D721Med (cell line): Measurements from ENCODE around the gene SENP6.
A peak's percentile ranks its signal among the peaks of the same experiment; 100 is the strongest.

ENCODE experiments used
- DNase-seq: peaks from one replicate; pipeline ENCODE4 v3.0.0; 2011; ENCODE audit warnings: low spot score; ENCODE audit not compliant: insufficient read length
- FAIRE-seq: peaks from 2 replicates; lab custom pipeline; 2011; peaks lifted over from hg19 to GRCh38; lab: Jason Lieb, UNC
- CTCF ChIP-seq: IDR thresholded peaks from 2 replicates; pipeline ENCODE4 v1.5.1; 2012; ENCODE audit warnings: mild to moderate bottlenecking, control low read depth; ENCODE audit not compliant: insufficient read depth; ENCODE audit errors: missing control alignments

Gene SENP6

GRCh38 chr6:75619230-75619899, 17.7 kb downstream of the SENP6 start:
- DNase-seq (no peak), FAIRE-seq (no peak)
- TF ChIP-seq CTCF = no peak

DNA sequence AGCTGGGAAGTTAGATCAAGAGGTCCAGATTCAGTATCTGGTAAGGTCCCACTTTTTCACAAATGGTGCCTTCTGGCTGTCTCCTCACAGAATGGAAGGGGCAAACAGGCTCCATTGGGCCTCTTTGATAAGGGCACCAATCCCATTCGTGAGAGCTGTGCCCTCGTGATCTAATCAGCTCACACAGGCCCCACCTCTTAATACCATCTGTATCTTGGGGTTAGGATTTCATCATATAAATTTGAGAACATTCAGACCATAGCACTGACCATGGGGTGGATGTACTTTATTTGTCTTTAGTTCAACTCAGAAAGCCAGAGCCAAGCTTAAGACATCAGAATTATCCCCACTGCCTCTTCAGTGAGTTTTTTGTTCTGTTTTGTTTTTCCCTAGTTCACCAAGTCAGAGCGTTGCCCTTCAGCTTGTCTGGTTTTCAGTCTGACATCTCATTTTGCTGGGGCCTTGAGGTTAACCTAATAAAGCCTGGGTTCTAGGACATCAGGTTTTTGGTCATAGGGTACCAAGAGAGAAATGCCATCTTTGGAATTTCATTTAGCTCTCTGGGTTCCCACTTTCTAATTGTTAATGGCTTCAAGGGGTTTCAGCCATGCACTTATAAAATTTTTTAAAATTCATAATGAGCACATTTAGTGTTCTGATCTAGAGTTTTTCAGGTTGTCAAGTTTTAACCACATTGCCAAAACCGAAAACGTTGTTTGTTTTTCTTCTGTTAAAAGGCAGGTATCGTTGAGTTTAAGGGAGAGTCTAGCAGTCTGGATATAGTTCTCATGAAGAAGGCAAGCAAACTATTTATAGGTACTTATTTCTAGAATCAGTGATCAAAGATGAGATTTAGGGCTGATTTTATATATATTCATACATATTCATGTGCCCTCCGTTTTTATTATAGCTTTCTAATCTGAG, 19.0 kb downstream of the SENP6 start:
- TF ChIP-seq CTCF = no peak
- no peak for DNase-seq
- FAIRE-seq = peak; percentile 38

DNA sequence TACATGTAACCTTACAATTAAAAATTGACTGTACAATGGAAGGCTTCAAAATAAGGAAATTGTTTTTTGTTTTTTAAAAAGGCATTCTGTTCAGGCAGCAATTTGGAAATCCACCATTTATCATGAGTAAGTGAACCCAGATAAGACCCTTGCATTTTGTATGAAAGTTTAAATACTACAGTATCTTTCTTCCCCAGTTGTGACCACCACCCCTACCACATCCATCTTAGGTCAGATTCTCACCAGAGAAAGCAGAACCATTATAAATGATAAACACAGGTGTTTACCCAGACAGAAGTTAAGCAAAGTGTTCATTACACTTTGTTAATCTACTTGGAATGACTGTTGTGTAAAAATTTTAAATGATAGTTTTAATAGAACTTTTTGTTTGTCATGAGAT, 20.2 kb downstream of the SENP6 start:
- FAIRE-seq = no peak
- TF ChIP-seq CTCF = no peak
- no peak for DNase-seq

- DNase-seq (no peak), FAIRE-seq (no peak)
- no peak for TF ChIP-seq CTCF
Observed at GRCh38 chr6:75623491-75623890, 21.8 kb downstream of the SENP6 start.

- TF ChIP-seq CTCF = no peak
- no peak for DNase-seq
- FAIRE-seq = no peak
Observed at GRCh38 chr6:75624335-75624734, 22.7 kb downstream of the SENP6 start.

DNA sequence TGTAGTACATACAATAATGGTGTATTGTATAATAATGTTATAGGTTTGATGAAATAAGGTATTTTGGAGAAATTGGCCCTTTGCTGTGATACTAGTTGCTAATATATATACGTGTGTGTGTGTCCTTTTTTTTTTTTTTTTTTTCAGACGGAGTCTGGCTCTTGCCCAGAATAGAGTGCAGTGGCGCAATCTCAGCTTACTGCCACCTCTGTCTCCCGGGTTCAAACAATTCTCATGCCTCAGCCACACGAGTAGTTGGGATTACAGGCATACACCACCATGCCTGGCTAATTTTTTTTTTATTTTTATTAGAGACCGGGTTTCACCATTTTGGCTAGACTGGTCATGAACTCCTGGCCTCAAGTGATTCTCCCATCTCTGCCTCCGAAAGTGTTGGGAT, 23.3 kb downstream of the SENP6 start:
- FAIRE-seq = no peak
- TF ChIP-seq CTCF = no peak
- no peak for DNase-seq
